OCI-LY7 (cell line): ENCODE measurements around the gene ZNF526. TPM values are rescaled to one million over a fixed set of nuclear protein-coding genes. Genes with fewer than 3 reads are reported as not detected.

ENCODE experiments used
- BruUV-seq: library from RNA; stranded (reverse); fragments of 400-500 nt; replicated peaks from 2 replicates; lab custom pipeline; 2021; lab: Mats Ljungman, UMichigan
- CTCF ChIA-PET: fragments of 300-600 bp; sonication (Branson Sonifier 250); formaldehyde crosslinking; loops from one replicate; lab custom pipeline; 2022; ENCODE audit warnings: antibody characterized with exemption; ENCODE audit not compliant: unreplicated experiment; lab: Charles Lee
- POLR2A ChIA-PET: fragments of 300-600 bp; sonication (Branson Sonifier 250); formaldehyde crosslinking; loops from one replicate; lab custom pipeline; 2022; ENCODE audit warnings: antibody characterized with exemption; lab: Charles Lee
- DNase-seq: peaks from one replicate; pipeline ENCODE4 v3.0.0-alpha.2; 2015; ENCODE audit warnings: low spot score
- H2AFZ ChIP-seq: fragments of 200-600 bp; sonication (generic), shearing (Covaris generic); 2 replicates; pipeline ENCODE4 v1.6.1; 2014; ENCODE audit warnings: mild to moderate bottlenecking, antibody characterized with exemption, low read length, moderate library complexity
- H3K27ac ChIP-seq: fragments of 200-600 bp; sonication (generic); 2 replicates; pipeline ENCODE4 v1.5.1; 2014; ENCODE audit warnings: mixed run types, low read depth, mild to moderate bottlenecking, moderate library complexity, low read length, inconsistent platforms; ENCODE audit not compliant: poor library complexity, severe bottlenecking
- H3K36me3 ChIP-seq: fragments of 200-600 bp; sonication (generic); 2 replicates; pipeline ENCODE4 v1.6.1; 2014; ENCODE audit warnings: mild to moderate bottlenecking, antibody characterized with exemption, low read length, moderate library complexity, mixed read lengths; ENCODE audit not compliant: insufficient read depth
- H3K4me1 ChIP-seq: fragments of 200-600 bp; sonication (generic); 2 replicates; pipeline ENCODE4 v1.5.1; 2014; ENCODE audit warnings: mild to moderate bottlenecking, low read length; ENCODE audit not compliant: insufficient read depth, poor library complexity, severe bottlenecking
- H3K4me2 ChIP-seq: fragments of 200-600 bp; sonication (generic); 2 replicates; pipeline ENCODE4 v1.6.1; 2014; ENCODE audit warnings: mild to moderate bottlenecking, low read length
- H3K4me3 ChIP-seq: fragments of 200-600 bp; sonication (generic); 2 replicates; pipeline ENCODE4 v1.5.1; 2014; ENCODE audit warnings: mild to moderate bottlenecking, low read depth, low read length; ENCODE audit not compliant: poor library complexity, severe bottlenecking
- H3K79me2 ChIP-seq: fragments of 200-600 bp; sonication (generic); 2 replicates; pipeline ENCODE4 v1.6.1; 2016; ENCODE audit warnings: low read depth, mild to moderate bottlenecking, low read length, moderate library complexity, mixed read lengths; ENCODE audit not compliant: insufficient read depth
- H3K9me2 ChIP-seq: fragments of 200-600 bp; sonication (generic); 2 replicates; pipeline ENCODE4 v1.6.1; 2016; ENCODE audit warnings: mild to moderate bottlenecking, low read length, mixed read lengths; ENCODE audit not compliant: insufficient read depth
- H3K9me3 ChIP-seq: fragments of 200-600 bp; sonication (generic); 2 replicates; pipeline ENCODE4 v1.6.1; 2014; ENCODE audit warnings: mild to moderate bottlenecking, mixed run types, low read length, mixed read lengths
- H4K20me1 ChIP-seq: fragments of 200-600 bp; sonication (generic); 2 replicates; pipeline ENCODE4 v1.6.1; 2014; ENCODE audit warnings: mild to moderate bottlenecking, antibody characterized with exemption, low read length, moderate library complexity, mixed read lengths; ENCODE audit not compliant: insufficient read depth
- CTCF ChIP-seq: fragments of 200-600 bp; sonication (generic); conservative IDR thresholded peaks from 2 replicates; pipeline ENCODE4 v1.5.1; 2014; ENCODE audit warnings: mild to moderate bottlenecking, antibody characterized with exemption, low read length, moderate library complexity, mixed read lengths
- EZH2phosphoT487 ChIP-seq: fragments of 200-600 bp; sonication (generic); IDR thresholded peaks from 2 replicates; pipeline ENCODE4 v1.6.1; 2018; ENCODE audit warnings: low read depth, borderline replicate concordance, mild to moderate bottlenecking, mixed run types, antibody characterized with exemption, low read length, moderate library complexity, mixed read lengths
- intact Hi-C: fragments of 100-400 bp; cut with micrococcal nuclease; formaldehyde crosslinking; loops from one replicate; pipeline ENCODE4 v1.10.0; 2022; ENCODE audit not compliant: unreplicated experiment
- total RNA-seq, 2 experiments: library from RNA; depleted of rRNA in 1 of 2; stranded (reverse); fragments of >200 nt in 1 of 2; shearing (Covaris generic) in 1 of 2; gene quantifications; 2 replicates each; pipeline ENCODE4 v1.2.3, GENCODE V29; 2014 to 2022

The ZNF526 gene
- total RNA-seq, 2 experiments from 2014 or later: 9.0 to 12.7 TPM

GRCh38 chr19:42174958-42175734 is 45.0 kb upstream of the ZNF526 start:
- Histone ChIP-seq H3K36me3 (no peaks in the 10 kb centered on the region), H3K27ac (no peak overlapping the region), H3K79me2 (no peaks in the 10 kb centered on the region), H4K20me1 (no peaks in the 10 kb centered on the region), H2AFZ (no peak overlapping the region), H3K9me3 (no peaks in the 10 kb centered on the region), H3K4me2 (no peak overlapping the region), H3K9me2 (no peaks in the 10 kb centered on the region), H3K4me1 (peaks cover 25% of the 10 kb centered on the region), H3K4me3 (no peak overlapping the region)
- intact Hi-C loops: no loop called here
- no TSS peak for BruUV-seq
- TF ChIP-seq EZH2phosphoT487: no peak
- no peak for TF ChIP-seq CTCF
- ChIA-PET CTCF (no interaction called here), POLR2A (no interaction called here)
- no peak for DNase-seq

GRCh38 chr19:42175952-42176648 is 44.0 kb upstream of the ZNF526 start:
- no peaks in the 10 kb centered on the region for H4K20me1 ChIP-seq
- peak overlapping the region; percentile 72 for H3K4me2 ChIP-seq
- peak overlapping the region; percentile 61 for H3K4me3 ChIP-seq
- no peaks in the 10 kb centered on the region for H3K79me2 ChIP-seq
- DNase-seq: no peak
- H3K36me3 ChIP-seq: no peaks in the 10 kb centered on the region
- no peaks in the 10 kb centered on the region for H3K9me3 ChIP-seq
- ChIA-PET CTCF (interaction anchor here (0.6 to 1.1 kb wide), 3 partner anchors 9 to 62 kb away, joined by 3 to 7 read pairs (median 5); no protein-coding TSS in a partner anchor), POLR2A (interaction anchor here (0.6 to 1.4 kb wide), 3 partner anchors 26 to 1464 kb away, joined by 3 to 6 read pairs (median 3); no protein-coding TSS in a partner anchor)
- H3K4me1 ChIP-seq: peaks cover 25% of the 10 kb centered on the region
- no peaks in the 10 kb centered on the region for H3K9me2 ChIP-seq
- no peak overlapping the region for H3K27ac ChIP-seq
- TF ChIP-seq EZH2phosphoT487 (peak; percentile 29), CTCF (no peak)
- BruUV-seq: no TSS peak
- peak overlapping the region; percentile 50; the same call in 1 of the 2 replicates for H2AFZ ChIP-seq
- intact Hi-C loops: no loop called here
